ENCODE data around the gene ATP1A2.
A peak's percentile ranks its signal among the peaks of the same experiment; 100 is the strongest.

GRCh38 chr1:160083968-160084770 lies 31.4 kb upstream of the ATP1A2 start:
- TF ChIP-seq, protein P1, sequence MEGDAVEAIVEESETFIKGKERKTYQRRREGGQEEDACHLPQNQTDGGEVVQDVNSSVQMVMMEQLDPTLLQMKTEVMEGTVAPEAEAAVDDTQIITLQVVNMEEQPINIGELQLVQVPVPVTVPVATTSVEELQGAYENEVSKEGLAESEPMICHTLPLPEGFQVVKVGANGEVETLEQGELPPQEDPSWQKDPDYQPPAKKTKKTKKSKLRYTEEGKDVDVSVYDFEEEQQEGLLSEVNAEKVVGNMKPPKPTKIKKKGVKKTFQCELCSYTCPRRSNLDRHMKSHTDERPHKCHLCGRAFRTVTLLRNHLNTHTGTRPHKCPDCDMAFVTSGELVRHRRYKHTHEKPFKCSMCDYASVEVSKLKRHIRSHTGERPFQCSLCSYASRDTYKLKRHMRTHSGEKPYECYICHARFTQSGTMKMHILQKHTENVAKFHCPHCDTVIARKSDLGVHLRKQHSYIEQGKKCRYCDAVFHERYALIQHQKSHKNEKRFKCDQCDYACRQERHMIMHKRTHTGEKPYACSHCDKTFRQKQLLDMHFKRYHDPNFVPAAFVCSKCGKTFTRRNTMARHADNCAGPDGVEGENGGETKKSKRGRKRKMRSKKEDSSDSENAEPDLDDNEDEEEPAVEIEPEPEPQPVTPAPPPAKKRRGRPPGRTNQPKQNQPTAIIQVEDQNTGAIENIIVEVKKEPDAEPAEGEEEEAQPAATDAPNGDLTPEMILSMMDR (IDR thresholded peaks at IDR 0.05): peak; percentile 94
- TF ChIP-seq POLR2AphosphoS5 (IDR thresholded peaks at IDR 0.05; ENCODE audit: low read depth, low read length) (no peak), REST (IDR thresholded peaks at IDR 0.05; ENCODE audit: insufficient read depth in 1 of 2, low read depth in 2 of 2, low read length in 1 of 2) (0 out of 4 replicates have a peak, but pooled peaks of 1 of the 2 experiments have one; percentile 32), SIN3A (IDR thresholded peaks at IDR 0.05; ENCODE audit: borderline replicate concordance, insufficient read depth, low read depth, low read length) (no peak), TCF7L2 (IDR thresholded peaks at IDR 0.05; ENCODE audit: low read depth, low read length) (no peak)

All from Panc1 (cell line).